HL-60 (cell line): Measurements from ENCODE around the gene LMBRD1.

Source experiments
- DNase-seq, 2 experiments: peaks; one replicate each; pipeline ENCODE4 v3.0.0-alpha.2; 2010 to 2020; ENCODE audit warnings: low read depth in 1 of 2, low spot score in 1 of 2
- H3K27ac ChIP-seq: fragments of 250-450 bp; sonication (Bioruptor Pico); replicated peaks from 2 replicates; pipeline ENCODE4 v1.5.1; 2020; ENCODE audit warnings: mild to moderate bottlenecking, moderate library complexity
- H3K27me3 ChIP-seq: fragments of 250-450 bp; sonication (Bioruptor Pico); 2 replicates; pipeline ENCODE4 v1.5.1; 2021; ENCODE audit warnings: mild to moderate bottlenecking, moderate library complexity; ENCODE audit not compliant: insufficient read depth, poor library complexity, severe bottlenecking
- H3K4me3 ChIP-seq: replicated peaks from 2 replicates; pipeline ENCODE4 v1.5.1; 2011; ENCODE audit warnings: mild to moderate bottlenecking, control low read depth, low read length; ENCODE audit not compliant: insufficient read depth
- CTCF ChIP-seq: IDR thresholded peaks from one replicate; pipeline ENCODE4 v1.5.1; 2011; ENCODE audit warnings: low read length, control low read depth, inconsistent platforms; ENCODE audit not compliant: insufficient read depth
- GABPA ChIP-seq: IDR thresholded peaks from 2 replicates; pipeline ENCODE4 v1.6.1; 2012; ENCODE audit warnings: low read depth
- POLR2AphosphoS5 ChIP-seq: IDR thresholded peaks from 2 replicates; pipeline ENCODE4 v1.6.1; 2012; ENCODE audit warnings: low read depth
- REST ChIP-seq: IDR thresholded peaks from 2 replicates; pipeline ENCODE4 v1.6.1; 2012; ENCODE audit warnings: low read depth; ENCODE audit not compliant: insufficient replicate concordance
- SPI1 ChIP-seq: IDR thresholded peaks from 2 replicates; pipeline ENCODE4 v1.6.1; 2012; ENCODE audit warnings: low read depth, mild to moderate bottlenecking, borderline replicate concordance

The LMBRD1 gene

GRCh38 chr6:69783108-69783507 is 13.7 kb downstream of the LMBRD1 start:
- TF ChIP-seq GABPA = no peak
- no peak for TF ChIP-seq SPI1
- no peak for TF ChIP-seq CTCF
- no peak for TF ChIP-seq POLR2AphosphoS5
- no peak for TF ChIP-seq REST
- H3K27ac ChIP-seq = no peak overlapping the region
- H3K4me3 ChIP-seq = no peak overlapping the region
- H3K27me3 ChIP-seq = no peaks in the 10 kb centered on the region
- no peak for DNase-seq

DNA sequence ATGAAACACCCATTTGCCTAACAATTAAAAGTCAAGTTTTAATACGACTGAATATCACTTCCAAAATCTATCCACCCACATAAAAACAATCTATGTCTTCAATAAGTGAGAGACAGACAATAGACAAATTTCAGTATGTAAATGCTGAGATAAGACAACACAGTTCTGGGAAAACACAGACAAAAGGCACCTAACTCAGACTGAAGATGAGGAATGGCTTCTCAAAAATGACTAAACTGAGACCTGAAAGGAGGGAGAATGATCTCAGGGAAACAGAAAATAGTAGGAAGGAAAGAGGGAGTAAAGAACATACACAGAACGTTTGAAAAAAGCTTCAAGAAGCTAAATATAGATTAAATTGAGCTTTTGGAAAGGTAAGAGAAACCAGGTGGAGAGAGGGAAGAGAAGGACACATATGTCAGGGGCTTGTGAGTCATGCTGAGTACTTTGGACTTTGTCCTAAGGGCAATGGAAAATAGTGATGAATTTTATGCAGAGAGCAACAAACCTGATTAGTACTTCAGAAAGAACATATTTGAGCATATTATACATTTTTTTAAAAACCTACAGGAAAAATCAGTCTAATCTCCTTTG is 16.1 kb downstream of the LMBRD1 start:
- Histone ChIP-seq H3K27me3 (no peaks in the 10 kb centered on the region), H3K27ac (no peak overlapping the region), H3K4me3 (no peak overlapping the region)
- TF ChIP-seq GABPA (no peak), REST (no peak), CTCF (no peak), SPI1 (no peak), POLR2AphosphoS5 (no peak)
- DNase-seq = no peak

DNA sequence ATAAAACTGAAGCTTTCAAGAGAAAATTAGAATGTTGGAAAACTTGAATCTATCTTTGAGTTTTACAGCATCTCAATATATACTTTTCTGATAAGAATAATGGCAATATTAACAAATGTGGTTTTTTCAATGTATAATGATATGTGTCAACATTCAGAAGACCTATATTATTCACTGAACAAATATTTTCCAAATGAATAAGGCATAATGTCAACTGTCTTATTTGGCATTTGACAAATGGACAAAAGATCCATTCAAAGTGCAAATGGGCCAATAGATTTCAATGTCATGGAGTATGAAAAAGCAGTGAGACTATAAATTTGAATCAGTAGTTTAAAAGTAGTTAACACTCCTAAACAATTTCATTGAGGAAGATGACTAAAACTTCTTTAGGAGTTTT is 20.9 kb downstream of the LMBRD1 start:
- H3K27ac ChIP-seq = no peak overlapping the region
- DNase-seq = no peak
- TF ChIP-seq POLR2AphosphoS5 = no peak
- TF ChIP-seq REST = no peak
- TF ChIP-seq GABPA = no peak
- TF ChIP-seq SPI1 = no peak
- no peak for TF ChIP-seq CTCF

More for the DNA sequence above, 20.9 kb downstream of the LMBRD1 start:
- no peaks in the 10 kb centered on the region for H3K27me3 ChIP-seq
- H3K4me3 ChIP-seq = no peak overlapping the region
